DOHH2 (cell line): Measurements from ENCODE around the gene TAF5L.

Experiments used
- H3F3A ChIP-seq: fragments of 200-600 bp; sonication (generic), shearing (Covaris generic); 2 replicates; pipeline ENCODE4 v1.6.0; 2016; ENCODE audit warnings: antibody characterized with exemption, mild to moderate bottlenecking; ENCODE audit not compliant: control insufficient read depth, insufficient read depth
- H3K27ac ChIP-seq: fragments of 200-600 bp; sonication (generic); 2 replicates; pipeline ENCODE4 v1.5.1; 2014; ENCODE audit warnings: low read depth, mild to moderate bottlenecking, low read length, moderate library complexity
- H3K27me3 ChIP-seq: fragments of 200-600 bp; sonication (generic); 2 replicates; pipeline ENCODE4 v1.6.1; 2014; ENCODE audit warnings: mild to moderate bottlenecking, low read length, mixed read lengths; ENCODE audit not compliant: control insufficient read depth
- H3K36me3 ChIP-seq: fragments of 200-600 bp; sonication (generic); 2 replicates; pipeline ENCODE4 v1.6.1; 2014; ENCODE audit warnings: mild to moderate bottlenecking, low read length, moderate library complexity, mixed read lengths; ENCODE audit not compliant: control insufficient read depth
- H3K4me1 ChIP-seq: fragments of 200-600 bp; sonication (generic); 2 replicates; pipeline ENCODE4 v1.6.1; 2014; ENCODE audit warnings: mild to moderate bottlenecking, low read length, mixed read lengths; ENCODE audit not compliant: control insufficient read depth
- H3K4me2 ChIP-seq: fragments of 200-600 bp; sonication (generic); 2 replicates; pipeline ENCODE4 v1.6.0; 2014; ENCODE audit warnings: mild to moderate bottlenecking, low read length, moderate library complexity
- H3K4me3 ChIP-seq: fragments of 200-600 bp; sonication (generic); 2 replicates; pipeline ENCODE4 v1.5.1; 2014; ENCODE audit warnings: mild to moderate bottlenecking, low read length, mixed read lengths
- H3K79me2 ChIP-seq: fragments of 200-600 bp; sonication (generic); 2 replicates; pipeline ENCODE4 v1.6.1; 2014; ENCODE audit warnings: mild to moderate bottlenecking, low read length, mixed read lengths; ENCODE audit not compliant: control insufficient read depth
- H3K9me2 ChIP-seq: fragments of 200-600 bp; sonication (generic); replicated peaks from 2 replicates; pipeline ENCODE4 v1.6.1; 2014; ENCODE audit warnings: mild to moderate bottlenecking, low read length, mixed read lengths; ENCODE audit not compliant: control insufficient read depth
- H3K9me3 ChIP-seq: fragments of 200-600 bp; sonication (generic); 2 replicates; pipeline ENCODE4 v1.6.1; 2014; ENCODE audit warnings: antibody characterized with exemption, low read length, mixed read lengths; ENCODE audit not compliant: control insufficient read depth, insufficient read depth
- H4K20me1 ChIP-seq: fragments of 200-600 bp; sonication (generic); 2 replicates; pipeline ENCODE4 v1.6.0; 2014; ENCODE audit warnings: low read depth, mild to moderate bottlenecking, antibody characterized with exemption, low read length, moderate library complexity; ENCODE audit not compliant: control insufficient read depth, insufficient read depth
- CTCF ChIP-seq: fragments of 200-600 bp; sonication (generic); IDR thresholded peaks from one replicate; pipeline ENCODE4 v1.5.1; 2014; ENCODE audit warnings: antibody characterized with exemption, mild to moderate bottlenecking, low read depth, low read length; ENCODE audit not compliant: poor library complexity, severe bottlenecking
- EZH2phosphoT487 ChIP-seq: fragments of 200-600 bp; sonication (generic); IDR thresholded peaks from 2 replicates; pipeline ENCODE4 v1.6.1; 2017; ENCODE audit warnings: borderline replicate concordance, mild to moderate bottlenecking, antibody characterized with exemption, low read length, moderate library complexity, mixed read lengths

TAF5L gene

GRCh38 chr1:229617351-229618100, 8.4 kb downstream of the TAF5L start:
- Histone ChIP-seq H3K4me1 (no peaks in the 10 kb centered on the region), H3K4me2 (no peak overlapping the region), H3F3A (no peaks in the 10 kb centered on the region), H3K9me2 (no peaks in the 10 kb centered on the region), H3K27me3 (no peaks in the 10 kb centered on the region), H3K9me3 (no peaks in the 10 kb centered on the region), H3K36me3 (peaks cover 28% of the 10 kb centered on the region), H3K27ac (no peak overlapping the region), H3K4me3 (no peak overlapping the region), H3K79me2 (peaks cover 81% of the 10 kb centered on the region), H4K20me1 (peaks cover 3% of the 10 kb centered on the region; the same call in 1 of the 2 replicates)
- no peak for TF ChIP-seq EZH2phosphoT487
- no peak for TF ChIP-seq CTCF

GRCh38 chr1:229614701-229615100, 11.2 kb downstream of the TAF5L start:
- H3K9me2 ChIP-seq = no peaks in the 10 kb centered on the region
- peaks cover 53% of the 10 kb centered on the region for H3K79me2 ChIP-seq
- TF ChIP-seq EZH2phosphoT487 (no peak), CTCF (no peak)
- H3K36me3 ChIP-seq = peaks cover 53% of the 10 kb centered on the region
- H3K4me2 ChIP-seq = no peak overlapping the region
- H3K4me1 ChIP-seq = no peaks in the 10 kb centered on the region
- peaks cover 3% of the 10 kb centered on the region; the same call in 1 of the 2 replicates for H4K20me1 ChIP-seq
- H3K27me3 ChIP-seq = no peaks in the 10 kb centered on the region
- no peaks in the 10 kb centered on the region for H3F3A ChIP-seq
- no peak overlapping the region for H3K4me3 ChIP-seq
- H3K27ac ChIP-seq = no peak overlapping the region
- H3K9me3 ChIP-seq = no peaks in the 10 kb centered on the region

- H3K79me2 ChIP-seq = peaks cover 46% of the 10 kb centered on the region
Observed at GRCh38 chr1:229613938-229614337, 12.0 kb downstream of the TAF5L start.

More at GRCh38 chr1:229613938-229614337, 12.0 kb downstream of the TAF5L start:
- Histone ChIP-seq H3K4me1 (no peaks in the 10 kb centered on the region), H3K27ac (no peak overlapping the region), H4K20me1 (peaks cover 3% of the 10 kb centered on the region; the same call in 1 of the 2 replicates), H3K9me2 (no peaks in the 10 kb centered on the region), H3K4me2 (no peak overlapping the region), H3K4me3 (no peak overlapping the region), H3F3A (no peaks in the 10 kb centered on the region), H3K9me3 (no peaks in the 10 kb centered on the region), H3K27me3 (no peaks in the 10 kb centered on the region), H3K36me3 (peaks cover 60% of the 10 kb centered on the region)
- TF ChIP-seq CTCF = no peak
- no peak for TF ChIP-seq EZH2phosphoT487
